Measurements from ENCODE around the gene CITED1. TPM values are rescaled to one million over a fixed set of nuclear protein-coding genes. Genes with fewer than 3 reads are reported as not detected.

The CITED1 gene
- total RNA-seq, 6 donors from 2014 or later, result 0.54 to 2.1 (median 2.0) TPM; not detected in 3

- WGBS, 2 donors, result 87 to 94% methylated on average over 5 of the region's 5 CpGs
- Histone ChIP-seq H3K9me3 (no peaks in the 10 kb centered on the region), H3K27ac (no peak overlapping the region), H3K4me3 (no peak overlapping the region), H3K4me1 (no peaks in the 10 kb centered on the region), H3K27me3 (no peaks in the 10 kb centered on the region), H3K36me3 (peaks cover 0 to 13% (median 5%) of the 10 kb centered on the region in 4 donors)
- no peak for ATAC-seq (ENCODE audit: low FRiP score in 2 of 2)
- DNase-seq, result no peak
- TF ChIP-seq POLR2A (IDR thresholded peaks at IDR 0.05) (no peak), CTCF (IDR thresholded peaks at IDR 0.05) (no peak), POLR2AphosphoS5 (IDR thresholded peaks at IDR 0.05) (no peak), EP300 (IDR thresholded peaks at IDR 0.05) (no peak)
Observed at GRCh38 chrX:72348247-72348979, 42.7 kb upstream of the CITED1 start.

GRCh38 chrX:72347366-72347765 lies 41.7 kb upstream of the CITED1 start:
- no peaks in the 10 kb centered on the region for H3K4me1 ChIP-seq
- H3K27me3 ChIP-seq, result no peaks in the 10 kb centered on the region
- H3K4me3 ChIP-seq, result no peak overlapping the region
- H3K36me3 ChIP-seq, result peaks cover 0 to 13% (median 5%) of the 10 kb centered on the region in 4 donors
- no peak for DNase-seq
- 71 to 83% methylated on average over 1 to 2 of the region's 2 CpGs for whole genome bisulfite sequencing, 2 donors
- no peak for ATAC-seq (ENCODE audit: low FRiP score in 2 of 2)
- H3K9me3 ChIP-seq, result no peaks in the 10 kb centered on the region
- no peak overlapping the region for H3K27ac ChIP-seq
- no peak for TF ChIP-seq CTCF (IDR thresholded peaks at IDR 0.05)

GRCh38 chrX:72346302-72346949 lies 40.7 kb upstream of the CITED1 start:
- ATAC-seq (ENCODE audit: low FRiP score in 2 of 2) (no peak), DNase-seq (no peak)
- Histone ChIP-seq H3K36me3 (peaks cover 0 to 10% (median 3%) of the 10 kb centered on the region in 4 donors), H3K4me1 (no peaks in the 10 kb centered on the region), H3K27me3 (no peaks in the 10 kb centered on the region), H3K9me3 (no peaks in the 10 kb centered on the region), H3K4me3 (no peak overlapping the region), H3K27ac (no peak overlapping the region)
- WGBS, 2 donors, result 77 to 98% methylated on average over 3 to 6 of the region's 6 CpGs
- TF ChIP-seq POLR2A (IDR thresholded peaks at IDR 0.05) (no peak), EP300 (IDR thresholded peaks at IDR 0.05) (no peak), CTCF (IDR thresholded peaks at IDR 0.05) (no peak), POLR2AphosphoS5 (IDR thresholded peaks at IDR 0.05) (no peak)

- no peak for TF ChIP-seq EP300 (IDR thresholded peaks at IDR 0.05)
- TF ChIP-seq POLR2A (IDR thresholded peaks at IDR 0.05), result no peak
- TF ChIP-seq CTCF (IDR thresholded peaks at IDR 0.05), result no peak
- no peak for TF ChIP-seq POLR2AphosphoS5 (IDR thresholded peaks at IDR 0.05)
- 65% methylated on average over 2 of the region's 2 CpGs; no CpG with 5 or more reads in 1 of the 2 donors for WGBS, 2 donors
- no peaks in the 10 kb centered on the region for H3K4me1 ChIP-seq
- H3K27me3 ChIP-seq, result no peaks in the 10 kb centered on the region
- no peak overlapping the region for H3K4me3 ChIP-seq
- no peaks in the 10 kb centered on the region for H3K9me3 ChIP-seq
- H3K27ac ChIP-seq, result no peak overlapping the region
- ATAC-seq (ENCODE audit: low FRiP score in 2 of 2) (no peak), DNase-seq (no peak)
- H3K36me3 ChIP-seq, result no peaks in the 10 kb centered on the region
Observed at GRCh38 chrX:72340626-72341025, 34.9 kb upstream of the CITED1 start.

Measured in upper lobe of left lung (tissue), 6 donors.